Natural killer cell (primary cell): ENCODE results near the gene GJD4. TPM values are rescaled to one million over a fixed set of nuclear protein-coding genes. Genes with fewer than 3 reads are reported as not detected.

Experiments
- ATAC-seq, 3 donors: fragments of 150-1000 bp in 2 of 3; fragments of 200-7000 bp in 1 of 3; cut with Tn5 transposase; 1 replicate in 1 of 3; 2 replicates in 2 of 3; pipeline ENCODE4 v1.10.0; 2021; ENCODE audit warnings: mild to moderate bottlenecking in 2 of 3, moderate library complexity in 2 of 3
- DNase-seq, 2 donors: peaks; one replicate each; pipeline versions ENCODE4 v3.0.0 to v3.0.0-alpha.2; 2013 to 2021; ENCODE audit warnings: mixed read lengths in 1 of 2
- H3K27ac ChIP-seq: one replicate; pipeline ENCODE4 v1.5.1; 2013; ENCODE audit warnings: mild to moderate bottlenecking, low read length
- H3K27me3 ChIP-seq: one replicate; pipeline ENCODE4 v1.6.1; 2013; ENCODE audit warnings: low read length; ENCODE audit not compliant: control insufficient read depth, insufficient read depth
- H3K36me3 ChIP-seq: one replicate; pipeline ENCODE4 v1.6.1; 2013; ENCODE audit warnings: low read length; ENCODE audit not compliant: control insufficient read depth, insufficient read depth
- H3K4me1 ChIP-seq: one replicate; pipeline ENCODE4 v1.6.1; 2013; ENCODE audit warnings: low read length; ENCODE audit not compliant: control insufficient read depth, insufficient read depth
- H3K4me3 ChIP-seq: one replicate; pipeline ENCODE4 v1.5.1; 2013; ENCODE audit warnings: low read length
- H3K9me3 ChIP-seq: one replicate; pipeline ENCODE4 v1.6.1; 2013; ENCODE audit warnings: low read length; ENCODE audit not compliant: control insufficient read depth, insufficient read depth
- H3K27ac Mint-ChIP-seq, 2 donors: one replicate each; pipeline ENCODE4 v1.8.0; 2022; ENCODE audit warnings: mild to moderate bottlenecking in 2 of 2, mixed read lengths in 2 of 2, moderate library complexity in 1 of 2
- H3K27me3 Mint-ChIP-seq, 2 donors: one replicate each; pipeline ENCODE4 v1.8.0; 2022; ENCODE audit warnings: low read depth in 2 of 2, mixed read lengths in 2 of 2
- H3K36me3 Mint-ChIP-seq: one replicate; pipeline ENCODE4 v1.8.0; 2022; ENCODE audit warnings: mixed read lengths
- H3K4me1 Mint-ChIP-seq, 2 donors: one replicate each; pipeline ENCODE4 v1.8.0; 2022; ENCODE audit warnings: mixed read lengths in 2 of 2
- H3K4me3 Mint-ChIP-seq: one replicate; pipeline ENCODE4 v1.8.0; 2022; ENCODE audit warnings: mild to moderate bottlenecking, moderate library complexity, mixed read lengths
- H3K9me3 Mint-ChIP-seq, 2 donors: one replicate each; pipeline ENCODE4 v1.8.0; 2022; ENCODE audit warnings: mixed read lengths in 2 of 2
- WGBS: methylation state at CpG from one replicate; pipeline ENCODE4 v1.1.7; 2013; ENCODE audit warnings: missing lambda C conversion rate; ENCODE audit not compliant: insufficient coverage; 5-methylcytosine and 5-hydroxymethylcytosine counted together
- intact Hi-C: fragments of 100-400 bp; cut with micrococcal nuclease; formaldehyde crosslinking; loops from one replicate; pipeline ENCODE4 v1.14.2; 2022
- total RNA-seq, 4 donors: library from RNA; stranded (reverse); fragments of 120-200 nt in 1 of 4; gene quantifications; one replicate each; pipeline versions ENCODE4 v1.2.3 to v1.2.4, GENCODE V29; 2013 to 2022
- TF ChIP-seq, protein P1 (sequence below): fragments of 200-600 bp; IDR thresholded peaks from one replicate; pipeline ENCODE4 v1.8.0; 2022; ENCODE audit warnings: antibody characterized with exemption

GJD4 gene
- total RNA-seq, 3 donors from 2014 or later (not counting 1 experiment from before 2014, with no cell fraction given): not detected

DNA sequence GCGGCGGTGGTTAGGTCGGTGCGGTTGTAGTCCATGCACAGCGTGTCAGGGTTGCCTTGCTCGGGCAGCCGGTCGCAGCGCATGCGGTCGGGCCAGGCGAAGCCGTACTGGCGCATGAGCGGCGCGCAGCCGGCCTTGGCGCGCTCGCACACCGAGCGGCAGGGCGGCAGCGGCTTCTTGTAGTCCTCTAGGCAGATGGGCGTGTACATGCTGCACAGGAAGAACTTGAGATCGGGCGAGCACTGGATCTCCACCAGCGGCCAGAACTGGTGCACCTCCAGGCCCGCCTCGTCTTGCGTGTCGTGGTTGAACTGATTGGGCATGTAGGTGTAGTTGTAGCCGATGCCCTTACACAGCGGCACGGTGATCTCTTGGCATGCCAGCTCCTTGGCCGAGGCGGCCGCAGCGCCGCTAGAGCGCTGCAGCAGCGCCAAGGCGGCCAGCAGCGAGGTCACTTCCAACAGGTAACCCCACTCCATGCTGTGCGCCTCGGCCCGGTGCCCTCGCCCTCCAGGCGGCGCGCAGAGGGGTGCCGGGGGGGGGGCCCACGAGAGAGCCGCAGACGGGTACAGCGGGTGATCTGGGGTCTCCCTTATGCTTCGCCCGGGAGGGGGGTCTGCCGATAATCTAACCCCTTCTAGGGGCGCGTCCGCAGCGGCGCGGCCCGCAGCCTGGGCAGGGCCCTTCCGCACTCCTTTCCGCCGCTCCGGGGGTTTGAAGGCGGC, 36.0 kb downstream of the GJD4 start:
- Mint-ChIP-seq H3K4me3 (peak overlapping the region; percentile 87), H3K27me3 (peaks cover 32 to 36% of the 10 kb centered on the region in 2 donors), H3K36me3 (no peaks in the 10 kb centered on the region), H3K27ac (no peak overlapping the region), H3K4me1 (peaks cover 27 to 33% of the 10 kb centered on the region in 2 donors), H3K9me3 (no peaks in the 10 kb centered on the region)
- H3K4me3 ChIP-seq: peak overlapping the region; percentile 34
- peak; percentile 25 to 62 for DNase-seq
- ATAC-seq: peak; percentile 31 to 45 (median 38)
- H3K9me3 ChIP-seq: no peaks in the 10 kb centered on the region
- WGBS: under 1% methylated on average over 72 of the region's 72 CpGs
- TF ChIP-seq, protein P1, sequence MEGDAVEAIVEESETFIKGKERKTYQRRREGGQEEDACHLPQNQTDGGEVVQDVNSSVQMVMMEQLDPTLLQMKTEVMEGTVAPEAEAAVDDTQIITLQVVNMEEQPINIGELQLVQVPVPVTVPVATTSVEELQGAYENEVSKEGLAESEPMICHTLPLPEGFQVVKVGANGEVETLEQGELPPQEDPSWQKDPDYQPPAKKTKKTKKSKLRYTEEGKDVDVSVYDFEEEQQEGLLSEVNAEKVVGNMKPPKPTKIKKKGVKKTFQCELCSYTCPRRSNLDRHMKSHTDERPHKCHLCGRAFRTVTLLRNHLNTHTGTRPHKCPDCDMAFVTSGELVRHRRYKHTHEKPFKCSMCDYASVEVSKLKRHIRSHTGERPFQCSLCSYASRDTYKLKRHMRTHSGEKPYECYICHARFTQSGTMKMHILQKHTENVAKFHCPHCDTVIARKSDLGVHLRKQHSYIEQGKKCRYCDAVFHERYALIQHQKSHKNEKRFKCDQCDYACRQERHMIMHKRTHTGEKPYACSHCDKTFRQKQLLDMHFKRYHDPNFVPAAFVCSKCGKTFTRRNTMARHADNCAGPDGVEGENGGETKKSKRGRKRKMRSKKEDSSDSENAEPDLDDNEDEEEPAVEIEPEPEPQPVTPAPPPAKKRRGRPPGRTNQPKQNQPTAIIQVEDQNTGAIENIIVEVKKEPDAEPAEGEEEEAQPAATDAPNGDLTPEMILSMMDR: no peak
- no peak overlapping the region for H3K27ac ChIP-seq
- H3K4me1 ChIP-seq: peaks cover 35% of the 10 kb centered on the region
- H3K36me3 ChIP-seq: no peaks in the 10 kb centered on the region
- intact Hi-C loops: loop anchor here (10.0 kb wide), 1 partner anchor 516 kb away; the partner anchor contains the start of gene CREM
- H3K27me3 ChIP-seq: peaks cover 18% of the 10 kb centered on the region

DNA sequence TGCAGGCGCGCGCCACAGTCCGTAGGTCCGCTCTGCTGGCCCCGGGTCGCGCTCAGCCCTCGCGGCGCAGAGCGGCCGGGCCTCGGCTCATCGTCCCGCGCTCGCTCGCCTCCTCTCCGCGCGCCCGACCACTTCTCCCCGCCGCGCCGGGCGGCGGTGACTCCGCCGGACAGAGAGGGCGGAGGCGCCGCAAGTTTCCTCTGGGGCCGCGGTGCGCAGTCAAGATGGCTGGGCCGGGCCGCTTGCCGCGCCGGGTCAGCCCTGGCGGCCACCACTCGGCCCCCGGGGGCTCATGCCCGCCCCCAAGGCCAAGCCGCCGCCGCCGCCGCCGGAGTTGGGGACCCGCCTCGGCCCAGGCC, 36.5 kb downstream of the GJD4 start:
- under 1% methylated on average over 54 of the region's 54 CpGs for WGBS
- H3K27me3 Mint-ChIP-seq: peaks cover 29 to 30% of the 10 kb centered on the region in 2 donors

GRCh38 chr10:35642035-35642792, 37.1 kb downstream of the GJD4 start, which contains the start of gene FZD8:
Gene FZD8, minus strand, starts transcription at chr10:35642296. Its CDS starts 867 bp downstream, at chr10:35641429.
- intact Hi-C loops: loop anchor here (10.0 kb wide), 1 partner anchor 517 kb away; the partner anchor contains the start of gene CREM
- H3K36me3 ChIP-seq: no peaks in the 10 kb centered on the region
- under 1% methylated on average over 80 of the region's 80 CpGs for WGBS
- Mint-ChIP-seq H3K4me1 (peaks cover 26 to 33% of the 10 kb centered on the region in 2 donors), H3K9me3 (no peaks in the 10 kb centered on the region), H3K27ac (peak within 1 kb of the TSS in 1 of 2 donors; percentile 68), H3K27me3 (peaks cover 25% of the 10 kb centered on the region in 2 donors), H3K4me3 (peak within 1 kb of the TSS; percentile 87), H3K36me3 (no peaks in the 10 kb centered on the region)
- peak within 1 kb of the TSS; percentile 34 for H3K4me3 ChIP-seq
- ATAC-seq (peak; percentile 86 to 88 (median 86)), DNase-seq (peak; percentile 64 to 81)
- H3K9me3 ChIP-seq: no peaks in the 10 kb centered on the region
- TF ChIP-seq, protein P1: no peak
- H3K4me1 ChIP-seq: peaks cover 35% of the 10 kb centered on the region
- peaks cover 8% of the 10 kb centered on the region for H3K27me3 ChIP-seq
- H3K27ac ChIP-seq: no peak within 1 kb of the TSS

More for the DNA sequence above, 36.5 kb downstream of the GJD4 start:
- Mint-ChIP-seq H3K36me3 (no peaks in the 10 kb centered on the region), H3K4me1 (peaks cover 27 to 33% of the 10 kb centered on the region in 2 donors), H3K9me3 (no peaks in the 10 kb centered on the region), H3K27ac (no peak overlapping the region), H3K4me3 (peak overlapping the region; percentile 85)
- intact Hi-C loops: loop anchor here (10.0 kb wide), 1 partner anchor 517 kb away; the partner anchor contains the start of gene CREM
- H3K36me3 ChIP-seq: no peaks in the 10 kb centered on the region
- DNase-seq (peak; percentile 10 to 19), ATAC-seq (peak; percentile 7 to 19 (median 11))
- TF ChIP-seq, protein P1: no peak
- H3K27ac ChIP-seq: no peak overlapping the region
- H3K27me3 ChIP-seq: peaks cover 13% of the 10 kb centered on the region
- H3K9me3 ChIP-seq: no peaks in the 10 kb centered on the region
- H3K4me1 ChIP-seq: peaks cover 35% of the 10 kb centered on the region
- peak overlapping the region; percentile 29 for H3K4me3 ChIP-seq
